Raji (cell line): ENCODE data around the gene ILK.

ENCODE experiments used
- POLR2A ChIP-seq: IDR thresholded peaks from 2 replicates; pipeline ENCODE4 v1.6.1; 2011; ENCODE audit warnings: low read depth, low read length, control low read depth; ENCODE audit not compliant: insufficient read depth

The ILK gene

DNA sequence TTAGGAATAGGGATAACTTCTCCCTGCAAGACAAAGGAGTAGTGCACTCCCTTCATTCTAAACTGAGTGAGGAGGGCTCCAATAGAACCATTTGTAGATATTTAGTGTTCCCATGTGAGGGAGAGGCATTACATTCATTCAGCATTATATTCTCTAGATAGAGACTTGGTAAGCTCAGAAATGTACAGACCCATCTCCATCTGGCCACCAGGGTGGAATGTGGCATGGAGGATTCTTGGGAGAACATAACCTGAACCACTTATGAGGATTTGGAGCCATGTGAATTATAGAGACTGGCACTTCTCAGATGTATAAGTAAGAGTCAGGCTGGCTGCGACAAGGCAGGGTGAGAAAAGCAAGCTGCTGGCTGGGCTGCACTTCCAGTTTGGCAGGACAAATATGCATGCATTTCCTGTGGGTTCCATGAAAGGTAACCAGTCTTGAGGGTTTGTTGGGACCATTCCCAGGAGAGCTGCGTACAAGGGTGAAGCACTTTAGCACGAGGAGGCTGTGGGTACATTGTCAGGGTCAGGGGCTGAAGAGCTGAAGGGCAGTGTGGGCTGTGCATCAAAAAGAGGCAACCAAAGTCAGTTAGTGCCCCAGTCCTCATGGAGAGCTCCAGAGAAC, 9.3 kb upstream of the ILK start:
- no peak for TF ChIP-seq POLR2A

- no peak for TF ChIP-seq POLR2A
Measured at GRCh38 chr11:6596239-6596877, 7.2 kb upstream of the ILK start.

DNA sequence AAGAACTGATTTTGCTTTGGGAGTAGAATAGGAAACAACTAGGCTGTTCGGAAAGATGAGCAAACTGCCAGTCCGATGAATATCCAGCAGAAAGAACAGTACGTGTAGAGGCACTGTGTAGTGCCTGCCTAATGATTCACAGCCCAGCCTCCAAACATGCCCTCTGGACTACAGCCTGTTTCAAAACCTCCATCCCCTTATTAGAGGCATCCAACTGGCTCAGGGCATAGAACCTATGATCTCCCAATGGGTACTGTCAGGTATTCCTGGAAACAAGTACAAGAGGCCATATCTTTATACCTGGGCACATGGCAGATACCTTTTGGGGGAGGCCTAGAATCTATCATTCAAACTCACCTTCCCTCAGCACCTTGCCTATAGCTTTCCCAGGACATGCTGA, 5.0 kb upstream of the ILK start:
- TF ChIP-seq POLR2A = no peak

GRCh38 chr11:6599449-6599848, 4.1 kb upstream of the ILK start:
- no peak for TF ChIP-seq POLR2A

GRCh38 chr11:6599881-6600390, 3.6 kb upstream of the ILK start:
- TF ChIP-seq POLR2A = no peak

GRCh38 chr11:6601041-6601461, 2.5 kb upstream of the ILK start:
- no peak for TF ChIP-seq POLR2A

GRCh38 chr11:6602096-6602940, 1.3 kb upstream of the ILK start:
- TF ChIP-seq POLR2A = no peak

- TF ChIP-seq POLR2A = no peak
Measured at GRCh38 chr11:6604081-6604626, 580 bp downstream of the ILK start.

DNA sequence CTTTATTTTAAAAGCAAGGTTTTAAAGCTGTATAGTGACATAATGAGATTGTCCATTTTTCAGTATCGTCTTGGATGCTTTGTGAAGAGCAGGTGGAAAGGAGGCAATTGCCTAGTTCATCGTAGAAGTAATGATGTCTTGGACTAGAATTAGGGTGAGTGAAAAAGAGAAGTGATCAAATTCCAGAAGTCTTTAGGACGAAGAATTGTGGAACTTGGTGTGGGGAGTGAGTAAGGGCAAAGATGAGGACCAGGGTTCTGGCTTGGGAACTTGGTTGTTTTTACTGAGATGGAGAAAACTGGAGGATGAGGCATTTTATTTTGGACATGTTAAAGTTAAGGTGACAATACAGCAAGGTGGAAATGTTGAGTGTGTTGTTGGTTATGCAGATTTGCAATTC, 1.2 kb downstream of the ILK start:
- no peak for TF ChIP-seq POLR2A

- TF ChIP-seq POLR2A = peak; percentile 21; the same call in 1 of the 2 replicates
Measured at GRCh38 chr11:6606471-6607189, 3.1 kb downstream of the ILK start.

DNA sequence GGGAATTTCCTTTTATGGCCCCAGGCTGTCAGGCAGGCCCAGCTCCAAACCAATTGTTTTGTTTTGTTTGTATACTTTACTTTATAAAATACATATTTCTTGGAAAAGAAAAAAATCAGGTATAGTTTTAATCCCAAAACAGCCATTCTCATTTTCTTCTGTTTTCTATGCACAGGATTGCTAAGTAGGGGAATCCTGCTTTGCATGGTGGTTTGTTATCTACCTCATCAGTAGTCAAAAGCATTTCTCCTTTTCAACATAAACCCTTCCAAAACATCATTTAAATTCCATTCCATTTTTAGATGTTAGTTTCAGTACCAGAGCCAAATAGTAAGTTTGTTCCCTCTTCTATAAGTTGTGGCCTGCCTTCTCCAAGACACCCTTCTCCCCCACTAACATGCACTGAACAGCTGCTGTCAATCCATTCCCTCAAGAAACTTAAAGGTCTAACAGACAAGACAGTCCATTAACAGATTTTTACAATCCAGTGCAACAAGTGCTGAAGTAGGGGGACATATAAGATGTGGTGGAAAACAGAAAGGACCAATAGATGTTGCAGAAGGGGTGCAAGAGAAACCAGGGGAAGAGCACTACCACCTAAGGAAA, 3.7 kb downstream of the ILK start:
- no peak for TF ChIP-seq POLR2A

DNA sequence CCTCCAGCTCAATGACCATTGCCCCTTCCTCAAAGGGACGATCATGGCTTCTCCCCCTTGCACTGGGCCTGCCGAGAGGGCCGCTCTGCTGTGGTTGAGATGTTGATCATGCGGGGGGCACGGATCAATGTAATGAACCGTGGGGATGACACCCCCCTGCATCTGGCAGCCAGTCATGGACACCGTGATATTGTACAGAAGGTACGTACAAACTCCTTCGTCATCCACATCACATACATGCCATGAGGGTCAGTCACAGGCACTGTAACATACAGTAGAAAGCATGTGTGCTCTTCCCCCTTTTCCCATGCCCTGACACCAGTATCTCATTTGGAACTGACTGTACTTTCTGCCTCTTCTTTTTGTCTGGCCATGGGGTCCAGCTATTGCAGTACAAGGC, 4.4 kb downstream of the ILK start:
- 0 out of 2 replicates have a peak, but pooled peaks have one; percentile 20 for TF ChIP-seq POLR2A

GRCh38 chr11:6608726-6609501, 5.3 kb downstream of the ILK start:
- 0 out of 2 replicates have a peak, but pooled peaks have one; percentile 14 for TF ChIP-seq POLR2A
